NCI-H1436 treated with DMSO at 0.1 percent for 48 hours (cell line): Measurements from ENCODE around the gene LONP2.
"Not testable (repeated sequence)": the region's sequence is repeated elsewhere in the genome, so short reads cannot be mapped to it uniquely, and the experiment has no call there.

Source experiments
- DNase-seq: peaks from one replicate; lab custom pipeline; 2025; lab: John Stamatoyannopoulos, UW

LONP2 gene

GRCh38 chr16:48369765-48370164, 125.7 kb downstream of the LONP2 start:
- no peak for DNase-seq

- DNase-seq: no peak
Observed at GRCh38 chr16:48370229-48370628, 126.1 kb downstream of the LONP2 start.

DNA sequence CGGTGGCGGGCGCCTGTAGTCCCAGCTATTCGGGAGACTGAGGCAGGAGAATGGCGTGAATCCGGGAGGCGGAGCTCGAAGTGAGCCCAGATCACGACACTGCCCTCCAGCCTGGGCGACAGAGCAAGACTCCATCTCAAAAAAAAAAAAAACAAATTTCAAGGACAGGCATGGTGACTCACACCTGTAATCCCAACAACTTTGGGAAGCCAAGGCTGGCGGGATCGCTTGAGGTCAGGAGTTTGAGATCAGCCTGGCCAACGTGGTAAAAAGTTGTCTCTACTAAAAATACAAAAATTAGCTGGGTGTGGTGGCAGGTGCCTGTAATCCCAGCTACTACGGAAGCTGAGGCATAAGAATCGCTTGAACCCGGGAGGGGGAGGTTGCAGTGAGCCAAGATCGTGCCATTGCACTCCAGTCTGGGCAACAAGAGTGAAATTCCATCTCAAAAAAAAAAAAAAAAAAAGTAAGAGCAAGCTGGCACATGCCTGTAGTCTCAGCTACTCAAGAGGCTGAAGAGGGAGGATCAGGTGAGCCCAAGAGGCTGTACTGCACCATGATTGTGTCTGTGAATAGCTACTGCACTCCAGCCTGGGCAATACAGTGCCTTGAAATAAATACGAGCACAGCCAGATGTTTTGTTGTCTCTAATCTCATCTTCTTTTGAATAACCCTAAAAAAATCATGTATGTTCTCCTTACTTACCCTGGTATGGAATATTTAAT, 126.7 kb downstream of the LONP2 start:
- not testable (repeated sequence) for DNase-seq

DNA sequence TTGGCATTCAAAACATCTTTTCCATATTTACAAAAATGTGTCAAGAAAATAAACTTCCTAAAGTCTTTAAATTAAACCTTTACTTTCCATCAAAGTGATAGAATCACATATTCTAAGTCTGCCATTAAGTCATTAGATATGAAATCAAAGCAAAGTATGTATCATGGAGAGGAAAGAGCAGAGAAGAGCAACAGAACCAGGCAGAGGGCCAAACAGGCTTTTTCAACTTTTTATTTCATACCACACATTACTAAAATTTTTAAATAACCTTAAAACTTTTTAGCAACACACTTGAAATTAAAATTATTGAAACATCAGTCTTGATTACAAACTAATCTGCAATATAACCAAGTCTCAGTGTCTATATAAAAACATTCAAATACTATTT, 127.3 kb downstream of the LONP2 start:
- no peak for DNase-seq

DNA sequence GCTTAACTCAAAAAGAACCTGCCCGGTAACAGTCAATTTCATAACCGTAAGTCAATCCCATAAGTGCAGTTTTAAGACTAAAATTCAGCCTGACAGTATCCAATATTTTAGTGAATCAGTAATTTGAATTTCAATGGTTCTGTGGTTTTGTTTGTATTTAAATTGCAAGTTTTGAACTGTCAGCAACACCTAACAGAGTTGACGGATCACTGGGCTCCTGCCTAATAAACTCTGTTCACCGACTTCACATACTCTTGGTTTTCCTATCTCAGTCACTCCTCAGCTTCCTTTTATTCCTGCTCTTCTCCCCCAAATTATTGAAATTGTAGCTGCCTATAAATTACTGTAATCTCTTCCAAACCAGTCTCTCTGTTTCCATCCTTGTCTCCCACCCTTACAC, 128.6 kb downstream of the LONP2 start:
- no peak for DNase-seq

- DNase-seq: no peak
Observed at GRCh38 chr16:48373258-48374029, 129.3 kb downstream of the LONP2 start.

DNA sequence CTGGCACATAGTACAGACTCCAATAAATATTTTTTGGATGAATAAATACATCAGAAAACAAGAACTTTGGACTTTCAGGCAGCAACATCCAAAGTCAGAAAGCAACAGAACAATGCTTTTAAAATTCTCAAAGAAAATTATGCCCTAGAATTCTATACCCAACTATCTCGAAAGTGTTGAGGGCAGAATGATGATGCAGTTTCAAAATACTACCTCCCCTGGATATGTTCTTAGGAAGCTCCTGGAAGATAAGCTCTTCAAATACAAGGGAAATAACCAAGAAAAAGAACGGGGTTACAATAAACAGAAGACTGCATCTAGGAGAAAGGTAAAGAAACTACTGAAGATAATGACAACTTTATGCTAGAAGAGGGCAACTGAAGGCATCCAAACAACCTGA, 130.2 kb downstream of the LONP2 start:
- DNase-seq: no peak

GRCh38 chr16:48377301-48377700, 133.2 kb downstream of the LONP2 start:
- DNase-seq: not testable (repeated sequence)

DNA sequence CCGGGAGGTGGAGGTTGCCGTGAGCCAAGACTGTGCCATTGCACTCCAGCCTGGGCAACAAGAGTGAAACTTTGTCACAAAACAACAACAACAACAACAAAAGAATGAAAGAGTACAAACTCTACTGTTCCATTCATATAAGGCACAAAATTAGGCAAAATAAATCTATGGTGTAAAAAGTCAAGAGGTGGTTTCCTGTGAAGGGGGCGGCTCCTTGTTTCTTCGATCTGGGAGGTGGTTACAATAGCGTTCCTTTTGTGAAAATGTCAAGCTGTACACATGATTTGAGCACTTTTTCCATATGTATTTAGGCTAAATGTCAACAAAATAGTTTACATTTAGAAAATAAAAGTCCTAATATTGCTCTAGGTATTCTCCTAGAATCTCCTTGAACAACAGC, 134.2 kb downstream of the LONP2 start:
- no peak for DNase-seq

DNA sequence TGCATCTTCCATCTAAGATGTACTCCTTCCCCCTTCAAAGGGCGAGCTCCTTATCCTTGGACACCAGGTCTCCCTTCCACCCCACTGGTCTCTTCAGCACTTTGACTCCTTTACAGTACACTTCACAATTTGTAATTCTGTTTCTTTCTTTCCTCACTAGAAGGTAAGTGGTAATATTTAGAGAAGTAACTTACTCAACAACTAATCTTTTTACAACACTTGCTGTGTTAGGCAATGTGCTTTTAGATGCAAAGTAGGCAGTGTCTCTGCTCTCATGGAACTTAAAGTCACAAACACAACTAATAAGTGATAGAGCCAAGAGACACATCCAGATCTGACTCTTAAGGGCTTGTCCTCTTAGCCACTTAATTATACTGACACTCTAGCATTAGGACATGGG, 134.7 kb downstream of the LONP2 start:
- DNase-seq: no peak

DNA sequence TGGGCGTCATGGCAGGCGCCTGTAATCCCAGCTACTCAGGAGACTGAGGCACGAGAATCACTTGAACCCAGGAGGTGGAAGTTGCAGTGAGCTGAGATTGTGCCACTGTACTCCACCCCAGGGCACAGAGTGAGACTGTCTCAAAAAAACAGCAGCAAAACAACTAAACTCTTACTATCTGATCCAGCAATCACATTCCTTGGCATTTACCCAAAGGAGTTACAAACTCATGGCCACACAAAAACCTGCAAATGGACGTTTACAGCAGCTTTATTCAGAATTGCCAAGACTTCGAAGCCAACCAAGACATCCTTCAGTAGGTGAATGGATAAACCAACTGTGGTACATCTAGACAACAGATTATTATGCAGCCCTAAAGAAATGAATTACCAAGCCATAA, 137.1 kb downstream of the LONP2 start:
- DNase-seq: no peak

DNA sequence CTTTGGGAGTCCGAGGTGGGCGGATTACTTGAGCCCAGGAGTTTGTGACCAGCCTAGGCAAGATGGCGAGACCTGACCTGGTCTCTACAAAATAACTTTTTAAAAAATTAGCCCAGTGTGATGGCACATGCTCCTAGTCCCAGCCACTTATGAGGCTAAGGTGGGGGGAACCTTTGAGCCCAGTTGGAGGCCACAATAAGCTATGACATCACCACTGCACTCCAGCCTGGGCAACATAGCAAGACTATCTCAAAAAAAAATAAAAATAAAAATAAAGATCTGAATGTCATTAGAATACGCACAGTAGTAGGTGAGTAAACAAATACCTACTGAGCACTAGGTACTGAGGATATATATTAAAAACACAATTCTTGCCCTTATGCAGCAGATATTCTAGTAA, 138.0 kb downstream of the LONP2 start:
- no peak for DNase-seq

GRCh38 chr16:48383009-48383876, 139.1 kb downstream of the LONP2 start:
- DNase-seq: no peak

DNA sequence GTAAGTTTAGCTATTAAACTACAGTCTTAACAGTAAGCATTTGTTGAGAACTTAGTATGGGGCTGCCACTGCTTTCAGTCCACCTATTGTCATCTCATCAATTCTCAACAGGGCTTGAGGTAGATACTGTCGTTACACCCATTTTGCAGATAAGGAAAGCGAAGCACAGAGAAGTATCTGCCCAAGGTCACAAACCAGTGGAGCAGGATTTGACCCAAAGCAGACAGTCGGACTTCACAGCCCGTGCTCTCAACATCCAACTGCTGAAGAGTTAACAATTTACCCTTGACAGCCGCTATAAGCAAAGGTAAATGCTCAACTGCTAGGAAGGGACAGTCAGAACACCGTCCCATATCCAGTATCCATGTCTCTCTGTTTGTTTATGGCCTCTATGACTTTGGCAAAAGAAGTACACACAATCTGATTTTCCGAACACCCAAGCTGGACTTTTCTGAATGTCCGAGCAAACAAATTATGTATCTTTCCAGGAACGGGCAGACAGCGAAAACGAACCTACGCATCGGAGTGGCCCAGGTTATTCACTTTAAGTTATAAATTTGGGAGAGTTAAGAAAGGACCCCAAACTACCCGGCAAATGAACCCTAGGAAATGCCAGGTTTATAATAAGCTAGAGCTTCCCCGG, 139.9 kb downstream of the LONP2 start:
- no peak for DNase-seq

DNA sequence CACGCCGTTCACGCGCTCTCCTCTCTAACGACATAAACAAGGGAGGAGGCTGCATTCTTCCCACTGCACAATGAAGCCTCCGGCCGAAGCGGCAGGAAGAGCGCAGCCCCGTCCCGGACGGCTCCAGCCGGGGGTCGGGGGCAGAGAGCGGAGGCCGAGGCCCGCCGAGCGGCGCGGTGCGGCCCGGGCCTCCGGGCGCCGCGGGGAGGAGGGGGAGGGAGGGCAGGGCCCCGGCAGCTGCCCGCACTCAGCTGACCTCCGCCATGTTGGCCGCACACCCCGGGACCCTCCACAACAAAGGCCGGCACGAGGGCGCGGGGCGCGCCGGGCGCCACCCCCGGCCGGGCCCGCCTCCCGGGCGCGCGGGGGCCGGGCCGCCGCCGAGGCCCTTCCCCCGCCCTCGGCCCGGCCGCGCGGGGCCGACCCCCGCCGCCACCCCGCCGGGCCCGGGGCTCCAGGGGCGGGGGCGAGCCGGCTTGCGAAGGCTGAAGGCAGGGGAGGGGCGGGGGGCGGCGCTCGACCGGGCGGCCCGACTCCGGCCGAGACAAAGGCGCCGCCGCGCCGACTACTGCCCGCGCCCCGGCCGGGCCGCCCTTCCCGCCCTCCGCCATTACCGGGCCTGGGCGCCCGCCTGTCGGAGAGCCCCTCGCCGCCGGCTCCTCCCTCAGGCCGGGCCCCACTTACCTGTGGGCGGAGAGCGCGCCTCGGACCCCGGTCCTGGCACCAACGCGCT, 140.6 kb downstream of the LONP2 start:
- no peak for DNase-seq

GRCh38 chr16:48385253-48386150, 141.4 kb downstream of the LONP2 start, which contains the start of gene SIAH1:
TSS of gene SIAH1 (minus strand) at chr16:48385413. CDS start at chr16:48362428, 22,985 bp downstream.
- DNase-seq: no peak

- DNase-seq: no peak
Observed at GRCh38 chr16:48386559-48387312, 142.6 kb downstream of the LONP2 start.

- DNase-seq: no peak
Observed at GRCh38 chr16:48392407-48392806, 148.3 kb downstream of the LONP2 start.
